Suprapubic skin (tissue), 3 donors: Measurements from ENCODE around the gene C14orf132.

Source experiments
- CTCF ChIP-seq, 2 donors: fragments of 200-600 bp in 1 of 2; fragments of 450-650 bp in 1 of 2; sonication (generic) in 1 of 2; IDR thresholded peaks; one replicate each; pipeline ENCODE4 v1.5.1; 2016 to 2019; ENCODE audit warnings: antibody characterized with exemption in 2 of 2, mild to moderate bottlenecking in 1 of 2, moderate library complexity in 1 of 2
- POLR2AphosphoS5 ChIP-seq, 3 donors: sonication (generic); formaldehyde crosslinking; IDR thresholded peaks; one replicate each; pipeline ENCODE4 v1.6.1; 2017; ENCODE audit warnings: antibody characterized with exemption in 3 of 3

- TF ChIP-seq POLR2AphosphoS5 (IDR thresholded peaks at IDR 0.05) (peak in 2 of 3 donors; percentile 49 to 76), CTCF (IDR thresholded peaks at IDR 0.05) (no peak)
Observed at GRCh38 chr14:96105926-96106441, 66.8 kb downstream of the C14orf132 start.
